Endodermal cell (in vitro differentiated cells): ENCODE results near the gene TMEM213. TPM values are rescaled to one million over a fixed set of nuclear protein-coding genes. Genes with fewer than 3 reads are reported as not detected.

Experiments used
- DNase-seq: peaks from one replicate; pipeline ENCODE4 v3.0.0-alpha.2; 2017
- H3K27ac ChIP-seq: 2 replicates; pipeline ENCODE4 v1.5.1; 2013; ENCODE audit warnings: mild to moderate bottlenecking, low read depth, low read length, moderate library complexity
- H3K27me3 ChIP-seq: 2 replicates; pipeline ENCODE4 v1.6.1; 2013; ENCODE audit warnings: mild to moderate bottlenecking, low read length, moderate library complexity; ENCODE audit not compliant: insufficient read depth, control insufficient read depth, poor library complexity, severe bottlenecking
- H3K36me3 ChIP-seq: 2 replicates; pipeline ENCODE4 v1.7.0; 2013; ENCODE audit warnings: mild to moderate bottlenecking, low read length, moderate library complexity; ENCODE audit not compliant: control insufficient read depth, insufficient read depth
- H3K4me1 ChIP-seq: one replicate; pipeline ENCODE4 v1.7.0; 2013; ENCODE audit warnings: low read length; ENCODE audit not compliant: control insufficient read depth, insufficient read depth
- H3K4me3 ChIP-seq: 2 replicates; pipeline ENCODE4 v1.5.1; 2013; ENCODE audit warnings: mild to moderate bottlenecking, low read length, moderate library complexity
- H3K9ac ChIP-seq: 2 replicates; pipeline ENCODE4 v1.6.1; 2013; ENCODE audit warnings: mild to moderate bottlenecking, low read length, moderate library complexity; ENCODE audit not compliant: poor library complexity, severe bottlenecking; ENCODE audit errors: extremely low read depth
- H3K9me3 ChIP-seq: 2 replicates; pipeline ENCODE4 v1.6.1; 2013; ENCODE audit warnings: mild to moderate bottlenecking, low read length, moderate library complexity; ENCODE audit not compliant: control insufficient read depth
- H3K27ac Mint-ChIP-seq: 2 replicates; pipeline ENCODE4 v1.8.0; 2020; ENCODE audit warnings: mixed read lengths
- H3K27me3 Mint-ChIP-seq: 2 replicates; pipeline ENCODE4 v1.8.0; 2021; ENCODE audit warnings: mild to moderate bottlenecking, mixed read lengths; ENCODE audit not compliant: insufficient read depth
- H3K36me3 Mint-ChIP-seq: 2 replicates; pipeline ENCODE4 v1.8.0; 2020; ENCODE audit warnings: low read depth, mixed read lengths
- H3K4me1 Mint-ChIP-seq: 2 replicates; pipeline ENCODE4 v1.8.0; 2020; ENCODE audit warnings: mixed read lengths
- H3K4me3 Mint-ChIP-seq: 2 replicates; pipeline ENCODE4 v1.8.0; 2020; ENCODE audit warnings: mild to moderate bottlenecking, moderate library complexity, mixed read lengths
- H3K9me3 Mint-ChIP-seq: 2 replicates; pipeline ENCODE4 v1.8.0; 2020; ENCODE audit warnings: mild to moderate bottlenecking, mixed read lengths
- CTCF ChIP-seq: fragments of 200-600 bp; sonication (generic); conservative IDR thresholded peaks from 2 replicates; pipeline ENCODE4 v1.5.0; 2021; ENCODE audit warnings: antibody characterized with exemption, mild to moderate bottlenecking
- WGBS, 2 experiments: methylation state at CpG; one replicate each; pipeline versions ENCODE4 v1.1.5 to v1.1.7; 2013; ENCODE audit warnings: missing lambda C conversion rate in 2 of 2, mixed read lengths in 1 of 2; ENCODE audit not compliant: insufficient coverage in 1 of 2, insufficient read length in 1 of 2; 5-methylcytosine and 5-hydroxymethylcytosine counted together
- total RNA-seq, 2 donors: library from RNA; stranded (reverse); fragmentation: NEBNext Ultra II Directional in 1 of 2; extraction: Animal tissue kit (Norgen Biotek cat#: 25700) in 1 of 2; gene quantifications; 2 replicates in 1 of 2; 3 replicates in 1 of 2; pipeline ENCODE4 v1.2.1, GENCODE V29; 2021

The TMEM213 gene
- total RNA-seq, 2 donors from 2014 or later = not detected

- no peak for TF ChIP-seq CTCF
- no peaks in the 10 kb centered on the region for H3K36me3 Mint-ChIP-seq
- no peak overlapping the region for H3K27ac Mint-ChIP-seq
- Histone ChIP-seq H3K4me3 (no peak overlapping the region), H3K9me3 (peaks cover 6% of the 10 kb centered on the region), H3K4me1 (no peaks in the 10 kb centered on the region), H3K9ac (no peak overlapping the region), H3K27ac (no peak overlapping the region), H3K36me3 (no peaks in the 10 kb centered on the region), H3K27me3 (no peaks in the 10 kb centered on the region)
- 91 to 93% methylated on average over 7 to 11 of the region's 11 CpGs for WGBS, 2 experiments
- H3K4me3 Mint-ChIP-seq = no peak overlapping the region
- peak; percentile 5 for DNase-seq
- H3K27me3 Mint-ChIP-seq = peaks cover 6% of the 10 kb centered on the region
- no peaks in the 10 kb centered on the region for H3K9me3 Mint-ChIP-seq
- H3K4me1 Mint-ChIP-seq = no peaks in the 10 kb centered on the region
Measured at GRCh38 chr7:138825049-138825721, 27.4 kb downstream of the TMEM213 start.

- Histone ChIP-seq H3K36me3 (no peaks in the 10 kb centered on the region), H3K4me3 (no peak overlapping the region), H3K9ac (no peak overlapping the region), H3K9me3 (peaks cover 6% of the 10 kb centered on the region), H3K4me1 (no peaks in the 10 kb centered on the region), H3K27ac (no peak overlapping the region), H3K27me3 (no peaks in the 10 kb centered on the region)
- peaks cover 2% of the 10 kb centered on the region for H3K4me1 Mint-ChIP-seq
- H3K27ac Mint-ChIP-seq = no peak overlapping the region
- H3K36me3 Mint-ChIP-seq = no peaks in the 10 kb centered on the region
- WGBS, 2 experiments = 100% methylated on average over 2 of the region's 2 CpGs; no CpG with 5 or more reads in 1 of the 2 experiments
- H3K4me3 Mint-ChIP-seq = no peak overlapping the region
- no peaks in the 10 kb centered on the region for H3K9me3 Mint-ChIP-seq
- peaks cover 16% of the 10 kb centered on the region for H3K27me3 Mint-ChIP-seq
- DNase-seq = peak; percentile 2
- no peak for TF ChIP-seq CTCF
Measured at GRCh38 chr7:138828302-138828701, 30.5 kb downstream of the TMEM213 start.

- DNase-seq = peak; percentile 18
- Mint-ChIP-seq H3K9me3 (no peaks in the 10 kb centered on the region), H3K27me3 (peaks cover 18% of the 10 kb centered on the region), H3K4me1 (peaks cover 2% of the 10 kb centered on the region), H3K36me3 (peaks cover 1% of the 10 kb centered on the region), H3K4me3 (no peak overlapping the region), H3K27ac (no peak overlapping the region)
- no peaks in the 10 kb centered on the region for H3K4me1 ChIP-seq
- no peak overlapping the region for H3K4me3 ChIP-seq
- H3K9ac ChIP-seq = no peak overlapping the region
- H3K27ac ChIP-seq = no peak overlapping the region
- H3K9me3 ChIP-seq = peaks cover 6% of the 10 kb centered on the region
- no peaks in the 10 kb centered on the region for H3K27me3 ChIP-seq
- no peaks in the 10 kb centered on the region for H3K36me3 ChIP-seq
- no peak for TF ChIP-seq CTCF
- WGBS, 2 experiments = 94 to 98% methylated on average over 7 to 11 of the region's 11 CpGs
Measured at GRCh38 chr7:138829335-138829734, 31.5 kb downstream of the TMEM213 start.
